Inferior parietal cortex (tissue), 1 donor: ENCODE data around the gene COL11A2.

Source experiments
- DNase-seq: peaks from one replicate; pipeline ENCODE4 v3.0.0-alpha.2; 2016; ENCODE audit errors: extremely low spot score

Gene COL11A2

DNA sequence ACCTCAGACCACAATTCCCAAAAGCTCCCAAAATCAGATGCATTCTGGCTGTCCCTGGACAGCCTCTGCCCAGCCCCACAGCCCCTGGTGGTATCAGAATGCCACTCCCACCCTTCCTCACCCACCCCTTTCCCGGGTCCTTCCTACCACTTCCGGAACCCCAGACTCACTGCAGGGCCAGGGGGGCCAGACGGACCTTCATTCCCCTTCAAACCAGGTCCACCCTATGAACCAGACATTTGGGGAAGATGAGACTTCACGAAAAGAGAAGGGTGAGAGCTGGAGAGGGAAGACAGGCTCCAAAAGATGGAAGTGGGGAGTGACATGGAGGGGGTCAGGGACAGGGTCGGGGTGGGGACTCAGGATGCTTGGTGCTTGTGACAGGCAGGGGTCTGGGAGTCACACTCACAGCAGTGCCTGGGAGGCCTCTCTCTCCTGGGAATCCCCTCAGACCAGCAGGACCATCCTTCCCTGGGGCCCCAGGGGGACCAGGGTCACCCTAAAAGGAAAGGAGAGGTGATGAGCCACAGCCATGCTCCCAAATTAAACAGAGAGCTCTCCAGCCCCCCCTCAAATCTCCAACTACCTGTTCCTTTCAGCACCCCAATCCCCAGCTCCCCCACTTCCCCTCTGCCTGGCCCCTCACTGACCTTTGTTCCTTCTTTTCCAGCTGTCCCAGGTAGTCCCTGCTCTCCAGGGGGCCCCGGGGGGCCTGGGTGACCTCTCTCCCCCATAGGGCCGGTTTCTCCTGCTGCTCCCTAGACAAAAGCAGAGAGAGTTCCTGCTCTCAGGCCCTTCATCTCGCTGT lies 20.2 kb downstream of the COL11A2 start:
- DNase-seq = no peak

DNA sequence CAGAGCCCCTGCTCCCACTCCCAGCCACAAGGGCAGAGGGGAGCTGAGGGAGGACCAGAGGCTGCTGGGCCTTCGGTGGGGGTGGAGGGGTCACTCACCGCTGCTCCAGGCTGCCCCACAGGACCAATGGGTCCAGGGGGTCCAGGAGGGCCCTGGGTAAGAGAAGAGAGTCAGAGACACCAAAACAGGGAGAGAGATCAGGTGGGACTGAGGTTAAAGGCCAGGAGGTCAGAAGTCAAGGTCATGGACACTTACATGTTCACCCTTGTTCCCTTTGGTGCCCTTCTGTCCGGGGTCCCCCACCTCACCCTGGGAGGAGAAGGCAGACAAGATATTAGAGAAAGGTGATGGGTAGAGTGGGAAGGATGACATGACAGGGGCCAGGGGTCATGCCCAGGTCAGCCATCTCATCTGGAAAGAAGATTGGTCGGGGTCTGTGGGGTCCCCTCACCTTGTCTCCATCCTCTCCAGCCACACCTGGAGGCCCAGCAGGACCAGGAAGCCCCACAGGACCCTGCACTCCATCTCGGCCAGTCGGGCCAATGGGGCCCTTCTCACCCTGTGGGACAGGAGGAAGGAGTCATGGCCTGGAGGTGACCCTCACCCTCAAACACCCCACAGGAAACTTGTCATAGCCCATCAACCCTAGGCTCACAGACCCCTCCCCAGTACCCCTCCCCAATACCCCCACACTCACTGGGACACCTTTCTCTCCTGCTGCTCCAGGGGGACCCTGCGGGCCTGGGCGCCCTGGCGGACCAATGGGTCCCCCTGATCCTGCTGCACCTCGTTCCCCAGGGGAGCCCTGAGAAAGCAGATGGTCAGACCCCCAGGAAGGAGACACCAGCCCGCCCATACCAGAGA lies 21.0 kb downstream of the COL11A2 start:
- DNase-seq = no peak

DNA sequence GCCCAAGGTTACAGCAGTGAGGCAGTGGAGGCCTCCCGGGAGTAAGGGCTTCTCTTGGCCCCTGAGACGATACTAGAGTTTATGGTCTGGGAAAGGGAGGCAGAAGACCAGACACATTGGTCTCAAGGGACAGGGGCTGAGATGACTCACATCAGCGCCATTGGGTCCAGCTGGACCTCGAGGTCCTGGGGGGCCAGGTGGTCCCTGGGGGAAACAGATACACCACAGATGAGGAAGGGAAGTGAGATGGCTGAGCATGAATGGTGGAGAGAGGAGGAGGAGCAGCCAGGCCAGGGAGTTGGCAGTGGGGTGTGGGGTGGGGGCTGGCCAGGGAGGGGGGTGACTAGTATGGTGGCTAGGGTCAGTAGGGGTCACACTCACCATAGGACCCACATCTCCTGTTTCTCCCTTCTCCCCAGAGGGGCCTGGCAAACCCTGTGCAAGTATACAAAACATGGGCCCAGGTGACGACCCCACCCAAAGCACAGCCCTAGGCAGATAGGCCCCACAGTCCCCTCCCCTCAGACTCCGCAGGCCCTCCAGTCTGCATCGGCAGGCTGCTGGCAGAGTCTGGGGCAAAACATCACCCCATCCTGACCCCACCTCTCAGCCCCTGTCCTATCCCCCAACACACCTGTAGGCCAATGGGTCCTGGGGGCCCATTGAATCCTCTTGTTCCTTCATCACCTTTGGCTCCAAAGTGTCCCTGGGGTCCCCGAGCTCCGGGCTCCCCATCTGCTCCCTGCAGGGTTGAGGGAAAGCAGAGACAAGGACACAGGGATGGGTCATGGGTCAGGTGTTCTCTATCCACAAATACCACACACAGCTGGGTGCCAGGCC lies 21.9 kb downstream of the COL11A2 start:
- DNase-seq = no peak

DNA sequence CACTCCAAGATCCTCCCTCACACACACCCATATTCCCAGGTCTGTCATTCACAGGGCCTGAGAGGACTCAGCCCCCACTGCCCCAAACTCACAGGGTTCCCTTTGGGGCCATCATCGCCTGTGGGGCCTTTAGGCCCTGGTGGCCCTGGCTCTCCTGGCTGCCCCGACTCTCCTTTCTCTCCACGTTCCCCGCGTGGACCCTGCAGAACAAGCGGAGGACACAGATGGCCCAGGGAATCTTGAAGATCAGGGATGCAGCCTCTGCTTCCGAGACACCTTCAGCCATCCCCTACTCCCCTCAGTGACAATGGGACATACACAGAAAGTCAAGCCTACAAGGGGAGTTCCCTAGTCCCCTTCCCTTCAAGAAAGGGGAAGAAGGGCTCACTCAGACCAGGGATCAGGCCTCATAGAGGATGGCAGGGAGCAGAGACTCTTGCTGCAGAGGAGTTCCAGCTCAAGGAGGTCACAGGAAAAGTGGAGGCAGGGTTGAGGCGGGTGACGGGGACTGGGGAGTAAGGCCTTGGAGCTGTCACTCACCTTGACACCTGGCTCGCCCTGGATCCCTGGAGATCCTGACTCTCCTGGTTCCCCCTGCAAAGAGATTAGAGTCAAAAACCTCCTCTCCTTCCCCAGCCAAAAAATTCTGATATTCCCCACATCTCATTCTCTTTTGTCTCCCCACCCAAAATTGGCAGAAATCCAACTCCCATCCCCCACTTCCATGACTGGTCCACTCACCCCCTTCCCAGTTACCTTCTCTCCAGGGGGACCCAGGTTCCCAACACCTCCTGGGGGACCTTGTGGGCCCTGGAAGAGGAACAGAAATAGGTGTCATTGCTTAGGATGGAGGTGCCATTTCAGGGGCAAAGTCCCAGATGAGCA lies 22.7 kb downstream of the COL11A2 start:
- DNase-seq = no peak

DNA sequence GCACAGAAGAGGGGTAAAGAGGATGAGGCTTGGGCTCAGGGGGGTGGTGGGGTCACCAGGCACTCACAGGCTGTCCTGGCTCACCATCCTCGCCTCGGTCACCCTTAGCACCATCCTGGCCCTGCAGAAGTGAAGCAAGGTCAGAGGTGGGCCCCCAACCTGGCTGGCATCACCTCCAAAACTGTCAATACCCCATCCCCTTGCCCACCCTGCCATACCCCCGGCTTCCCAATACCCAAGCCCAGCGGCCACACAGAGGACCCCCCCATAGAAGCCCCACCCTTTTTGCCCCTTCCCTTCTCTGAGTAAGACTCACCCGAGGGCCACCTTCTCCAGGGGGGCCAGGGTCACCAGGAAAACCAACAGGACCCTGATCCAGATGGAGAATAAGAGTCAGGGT lies 23.6 kb downstream of the COL11A2 start:
- DNase-seq = no peak

DNA sequence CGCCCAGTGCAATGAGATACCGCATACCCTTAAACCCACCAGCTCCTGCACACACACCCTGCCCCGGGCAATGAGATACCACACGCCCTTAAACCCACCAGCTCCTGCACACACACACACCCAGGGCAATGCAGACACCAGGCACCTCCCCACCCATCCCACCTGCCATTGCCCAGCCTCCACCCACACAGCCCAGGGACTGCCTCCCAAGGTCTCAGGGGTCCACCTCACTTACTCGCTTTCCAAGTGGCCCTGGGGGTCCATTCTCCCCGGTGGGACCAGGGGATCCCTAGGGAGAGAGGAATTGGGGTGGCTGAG lies 24.0 kb downstream of the COL11A2 start:
- no peak for DNase-seq

DNA sequence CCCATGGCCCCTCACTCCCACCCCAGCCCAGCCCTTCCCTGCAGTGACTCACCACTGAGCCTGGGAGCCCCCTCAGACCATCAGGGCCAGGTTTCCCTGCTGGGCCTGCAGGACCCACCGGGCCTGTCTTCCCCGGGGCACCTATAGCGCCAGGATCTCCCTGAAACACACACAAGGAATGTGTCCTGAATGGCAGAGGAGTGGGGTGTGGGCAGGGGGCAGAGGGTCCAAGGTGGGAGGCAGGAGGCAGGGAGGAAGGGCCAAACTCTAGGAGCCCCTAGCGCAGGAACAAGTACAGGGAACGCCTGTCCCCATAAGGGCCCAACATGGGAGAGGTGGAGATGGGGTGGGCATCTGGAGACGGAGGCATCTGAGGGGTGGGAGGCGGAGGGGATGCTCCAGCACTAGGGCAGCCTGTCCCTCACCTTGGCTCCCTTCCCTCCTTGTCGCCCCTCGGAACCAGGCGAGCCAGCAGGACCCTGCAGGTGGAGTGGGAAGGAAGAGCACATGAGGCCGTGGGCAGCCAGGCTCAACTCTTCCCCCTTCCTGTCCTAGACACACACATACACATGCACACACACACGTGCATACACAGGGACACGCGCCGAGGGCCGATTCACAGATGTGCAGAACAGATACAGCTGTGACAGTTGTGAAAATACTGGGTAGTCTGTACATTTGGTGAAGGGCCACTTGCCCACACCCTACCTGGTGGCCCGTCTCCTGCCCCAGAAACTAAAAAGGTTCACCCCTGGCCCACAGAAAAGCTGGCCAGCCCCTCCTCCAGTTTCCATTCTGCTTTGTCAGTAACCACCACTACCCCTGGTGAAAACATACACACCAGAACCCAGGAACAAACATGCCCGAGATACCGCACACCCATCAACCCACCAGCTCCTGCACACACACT lies 24.6 kb downstream of the COL11A2 start:
- no peak for DNase-seq

DNA sequence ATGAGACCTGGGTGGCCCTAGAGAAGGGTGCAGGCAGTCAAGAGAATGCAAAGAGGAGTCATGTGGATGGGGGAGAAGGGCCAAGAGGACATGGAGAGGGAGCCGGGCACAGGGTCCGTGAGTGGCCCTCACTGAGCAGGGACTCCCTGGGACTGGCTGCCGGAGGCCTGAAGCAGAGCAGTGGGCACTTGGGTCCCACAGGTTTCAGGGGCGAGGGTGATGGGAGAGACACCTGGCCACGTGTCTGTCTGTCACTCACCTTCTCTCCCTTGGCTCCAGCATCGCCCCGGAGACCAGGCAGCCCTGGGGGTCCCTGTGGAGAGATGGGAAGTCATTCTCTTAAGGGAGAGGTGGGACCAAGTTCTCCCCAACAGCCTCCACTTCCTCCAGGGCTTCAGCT lies 25.5 kb downstream of the COL11A2 start:
- DNase-seq = no peak

DNA sequence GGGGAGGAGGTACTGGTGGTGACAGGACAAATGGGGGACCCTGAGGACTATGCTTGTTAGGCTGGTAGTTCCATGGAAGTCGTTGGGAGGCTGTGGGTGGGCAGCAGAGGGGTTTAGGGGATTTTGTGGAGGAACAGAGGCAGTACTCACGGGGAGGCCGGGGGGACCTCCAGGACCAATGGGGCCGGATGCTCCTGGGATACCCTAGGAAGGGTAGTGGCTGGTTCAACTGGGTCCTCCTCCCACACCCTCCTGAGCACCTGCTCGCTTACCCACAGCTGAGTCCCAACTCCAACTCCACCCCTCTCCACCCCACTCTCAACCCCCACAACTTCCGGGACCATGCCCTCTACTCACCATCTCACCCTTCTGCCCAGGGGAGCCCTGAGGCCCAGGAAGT lies 25.9 kb downstream of the COL11A2 start:
- DNase-seq = no peak

DNA sequence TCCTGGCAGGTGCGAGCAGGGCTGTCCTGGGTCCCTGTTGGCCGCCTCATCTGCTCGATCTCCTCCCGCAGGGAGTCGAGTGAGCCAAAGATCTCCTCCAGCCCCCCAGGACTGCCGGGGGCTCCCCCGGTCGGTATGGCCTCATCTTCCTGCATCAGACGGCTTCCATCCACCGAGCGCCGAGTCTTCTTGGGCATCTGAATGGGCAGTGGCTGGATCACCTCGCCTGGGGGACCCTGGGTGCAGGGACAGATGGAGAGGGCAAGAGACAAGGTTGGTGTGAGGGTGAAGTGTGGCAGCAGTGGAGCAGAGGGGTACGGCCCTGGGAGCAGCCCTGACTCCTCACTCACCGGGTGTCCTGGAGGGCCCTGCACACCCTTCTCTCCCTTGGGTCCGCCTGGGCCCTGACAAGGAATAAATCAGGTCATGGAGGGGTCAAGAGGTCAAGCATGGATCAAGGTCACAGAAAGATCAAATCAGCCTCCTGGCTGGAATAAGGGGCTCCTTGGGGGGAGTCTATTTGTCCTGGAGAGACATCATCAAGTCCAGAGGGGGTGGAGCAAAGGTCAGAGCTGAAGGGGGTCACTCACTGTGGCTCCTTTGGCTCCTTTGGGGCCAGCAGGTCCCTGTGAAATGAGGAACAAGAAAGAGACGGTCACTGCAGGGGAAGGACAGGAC lies 26.5 kb downstream of the COL11A2 start:
- no peak for DNase-seq

DNA sequence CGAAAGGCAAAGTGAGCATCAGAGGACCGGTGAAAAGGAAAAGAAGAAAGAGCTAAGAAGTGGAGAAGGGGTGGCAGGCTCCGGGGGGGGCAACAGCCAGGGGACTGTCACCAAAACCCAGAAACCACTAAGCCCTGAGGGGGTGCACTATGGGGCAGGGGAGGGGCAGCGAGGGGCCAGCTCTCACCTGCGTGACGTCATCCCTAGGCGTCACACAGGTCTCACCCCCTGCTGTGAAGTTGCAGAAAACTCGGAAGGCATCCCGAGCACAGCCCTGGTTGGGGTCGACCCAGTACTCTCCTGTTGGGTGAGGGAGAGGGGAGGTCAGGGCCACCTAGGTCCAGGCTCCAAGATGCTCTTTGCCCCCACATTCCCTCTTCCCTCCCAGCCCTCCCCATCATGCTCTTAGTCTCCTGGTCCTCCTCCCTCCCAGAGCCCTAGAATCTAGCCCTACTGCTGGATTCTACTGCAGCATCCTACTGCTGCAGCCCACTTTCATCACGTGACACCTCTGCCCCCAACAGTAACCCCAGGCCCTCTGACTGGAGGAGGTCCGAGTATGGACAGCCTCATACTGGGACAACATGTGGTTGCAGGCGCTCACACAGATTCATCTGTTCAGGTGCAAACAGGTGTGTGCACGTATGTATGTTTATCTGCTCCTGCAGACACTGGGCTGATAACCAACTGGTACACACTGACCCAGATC lies 27.4 kb downstream of the COL11A2 start:
- no peak for DNase-seq

DNA sequence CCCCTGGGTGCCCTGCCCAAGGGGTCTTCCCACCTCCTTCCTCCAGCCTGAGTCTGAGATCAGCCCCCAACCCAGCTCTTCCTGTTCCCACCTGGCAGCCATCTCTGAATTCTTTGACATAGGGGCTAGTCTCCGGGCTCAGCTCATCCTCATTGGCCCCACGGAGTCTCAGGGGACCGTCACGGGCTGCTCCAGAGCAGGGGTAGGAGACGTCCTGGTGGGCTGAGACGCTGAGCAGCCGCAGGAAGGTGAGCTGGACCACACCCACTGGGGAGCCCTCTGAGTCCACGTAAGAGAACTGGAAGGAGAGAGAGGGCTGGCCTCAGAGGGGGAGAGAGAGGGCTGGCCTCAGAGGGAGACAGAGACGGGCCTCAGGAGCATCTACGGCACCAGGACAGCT lies 28.1 kb downstream of the COL11A2 start:
- DNase-seq = no peak

DNA sequence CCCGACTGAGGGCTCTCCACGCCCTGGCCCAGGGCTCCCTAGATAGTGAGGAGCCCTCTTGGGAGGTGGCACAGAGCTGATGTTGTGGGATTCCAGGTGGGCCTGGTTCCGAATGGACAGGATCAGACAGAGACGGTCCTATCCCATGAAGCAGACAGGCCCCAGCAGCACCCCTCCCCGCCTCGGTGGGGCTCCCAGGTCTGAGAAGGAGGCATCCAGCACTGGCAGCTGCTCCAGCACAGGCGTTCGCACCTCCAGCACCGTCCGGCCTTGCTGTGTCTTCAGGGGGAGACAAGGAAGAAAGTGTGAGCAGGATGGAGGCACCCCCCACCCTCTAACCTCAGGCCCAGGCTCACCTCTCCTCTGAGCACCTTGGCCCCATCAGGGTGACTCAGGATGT lies 28.7 kb downstream of the COL11A2 start:
- DNase-seq = no peak

DNA sequence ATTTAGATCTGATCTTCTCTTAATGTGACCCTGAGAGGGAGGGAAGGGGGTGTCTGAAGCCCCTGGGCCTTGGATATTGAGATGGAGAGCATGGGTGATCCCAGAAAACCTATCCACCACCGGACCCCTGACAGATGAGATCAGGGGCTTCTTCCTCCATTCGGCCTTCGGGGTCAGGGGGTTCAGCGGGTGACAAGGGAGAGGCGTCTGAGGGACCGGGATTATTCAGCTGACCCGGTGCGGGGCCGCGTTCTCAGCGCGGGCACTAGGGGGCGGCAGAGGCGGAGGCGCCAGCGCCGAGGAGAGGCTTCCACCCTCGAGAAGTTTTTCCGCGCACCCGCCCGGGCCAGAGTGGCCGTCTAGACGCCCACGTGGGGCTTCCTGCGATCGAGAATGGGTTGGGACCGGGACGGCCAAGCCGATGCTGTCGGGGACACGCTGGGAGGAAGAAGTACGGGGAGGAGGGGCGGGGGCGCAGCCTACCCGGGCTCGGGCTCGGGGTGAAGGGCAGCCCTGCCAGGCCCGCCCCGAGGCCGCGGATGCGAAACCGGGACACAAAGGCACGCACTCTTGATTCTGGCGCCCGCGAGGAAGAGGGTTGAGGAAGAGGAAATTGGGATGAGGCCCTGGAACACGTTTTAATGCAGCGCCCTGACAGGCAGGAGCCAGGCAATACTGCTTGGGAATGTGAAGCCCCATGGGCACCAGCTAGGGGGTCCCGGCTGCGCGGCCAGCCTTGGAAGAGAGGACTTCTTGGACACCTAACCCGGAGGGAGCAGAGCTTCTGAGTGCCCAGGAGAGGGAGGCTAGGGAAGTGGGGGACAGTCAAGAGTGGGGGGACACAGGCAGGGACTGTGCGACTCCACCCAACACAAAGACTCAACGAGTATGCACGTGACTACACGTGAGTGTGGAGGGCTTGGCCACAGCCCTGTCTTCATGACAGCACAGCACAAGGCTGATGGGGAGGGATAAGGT lies 30.6 kb downstream of the COL11A2 start:
- peak; percentile 69 for DNase-seq

DNA sequence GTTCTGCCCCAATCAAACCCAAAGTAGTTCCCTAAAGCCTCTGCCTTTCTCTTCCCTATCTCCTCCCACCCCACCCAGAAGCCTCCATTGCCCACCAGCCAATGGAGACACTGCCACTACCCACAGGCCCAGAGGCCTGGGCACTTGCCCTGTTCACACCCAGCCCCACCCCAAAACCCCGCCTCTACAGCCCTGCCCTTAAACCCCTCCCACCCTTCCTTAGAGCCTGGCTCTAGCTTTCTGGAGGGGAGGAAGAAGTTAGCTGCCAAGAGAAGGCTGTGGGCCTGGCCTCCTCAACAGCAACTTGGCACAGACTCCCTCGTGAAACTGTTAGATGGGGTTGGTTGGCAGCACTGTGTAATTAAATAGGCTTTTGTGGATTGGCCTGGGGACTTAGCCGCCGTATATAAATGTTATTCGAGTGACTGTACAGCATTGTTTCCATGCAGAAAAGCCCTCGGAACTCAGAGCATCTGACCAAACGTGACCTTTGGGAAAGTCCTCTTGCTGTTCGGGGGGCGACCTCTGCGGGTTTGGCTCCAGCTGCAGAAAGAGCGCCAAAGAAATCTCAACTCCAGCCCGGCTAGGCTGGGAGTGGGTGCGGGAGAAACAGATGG lies 31.4 kb downstream of the COL11A2 start:
- DNase-seq = no peak

DNA sequence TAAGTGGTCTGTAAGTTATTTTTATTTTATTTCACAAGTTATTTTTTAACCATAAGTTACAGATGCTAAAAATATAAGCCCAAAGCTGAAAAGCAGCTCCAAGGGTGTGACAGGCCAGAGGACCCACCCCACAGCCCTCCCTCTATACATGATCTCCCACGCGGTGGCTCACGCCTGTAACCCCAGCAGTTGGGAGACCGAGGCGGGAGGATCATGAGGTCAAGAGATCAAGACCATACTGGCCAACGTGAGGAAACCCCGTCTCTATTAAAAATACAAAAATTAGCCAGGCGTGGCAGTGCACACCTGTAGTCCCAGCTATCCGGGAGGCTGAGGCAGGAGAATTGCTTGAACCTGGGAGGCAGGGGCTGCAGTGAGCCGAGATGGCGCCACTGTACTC lies 32.2 kb downstream of the COL11A2 start:
- no peak for DNase-seq

DNA sequence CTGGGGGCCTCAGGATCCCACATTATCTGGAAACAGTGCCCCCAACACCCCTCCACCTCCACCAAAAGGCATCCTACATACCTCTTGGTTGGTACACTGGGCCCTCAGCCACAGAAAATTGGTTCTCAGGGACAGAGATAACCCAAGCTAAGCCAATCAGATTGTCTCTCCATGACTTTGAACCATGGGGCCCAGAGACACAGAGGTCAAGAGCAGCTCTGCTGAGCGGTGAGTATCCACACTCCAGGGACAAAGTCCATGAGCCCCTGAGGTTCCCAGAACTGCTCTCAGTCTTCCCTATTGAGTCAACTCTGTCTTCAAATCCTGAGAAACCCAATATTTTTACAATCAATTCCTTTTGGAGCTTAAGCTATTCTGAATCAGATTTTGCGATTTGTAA lies 35.3 kb downstream of the COL11A2 start:
- no peak for DNase-seq
